NB4 (cell line): ENCODE measurements around the gene PAEP.

ENCODE experiments used
- MYC ChIP-seq: IDR thresholded peaks from 2 replicates; pipeline ENCODE4 v1.6.1; 2011; ENCODE audit warnings: low read depth, low read length
- POLR2A ChIP-seq: IDR thresholded peaks from 2 replicates; pipeline ENCODE4 v1.6.1; 2011; ENCODE audit warnings: mild to moderate bottlenecking; ENCODE audit not compliant: insufficient read length; ENCODE audit errors: extremely low read depth
- TF ChIP-seq, protein P1 (sequence below): IDR thresholded peaks from one replicate; pipeline ENCODE4 v1.5.1; 2012; ENCODE audit warnings: low read depth, low read length
- TF ChIP-seq, protein P2 (sequence below): IDR thresholded peaks from 2 replicates; pipeline ENCODE4 v1.6.1; 2011; ENCODE audit warnings: low read depth, low read length

DNA sequence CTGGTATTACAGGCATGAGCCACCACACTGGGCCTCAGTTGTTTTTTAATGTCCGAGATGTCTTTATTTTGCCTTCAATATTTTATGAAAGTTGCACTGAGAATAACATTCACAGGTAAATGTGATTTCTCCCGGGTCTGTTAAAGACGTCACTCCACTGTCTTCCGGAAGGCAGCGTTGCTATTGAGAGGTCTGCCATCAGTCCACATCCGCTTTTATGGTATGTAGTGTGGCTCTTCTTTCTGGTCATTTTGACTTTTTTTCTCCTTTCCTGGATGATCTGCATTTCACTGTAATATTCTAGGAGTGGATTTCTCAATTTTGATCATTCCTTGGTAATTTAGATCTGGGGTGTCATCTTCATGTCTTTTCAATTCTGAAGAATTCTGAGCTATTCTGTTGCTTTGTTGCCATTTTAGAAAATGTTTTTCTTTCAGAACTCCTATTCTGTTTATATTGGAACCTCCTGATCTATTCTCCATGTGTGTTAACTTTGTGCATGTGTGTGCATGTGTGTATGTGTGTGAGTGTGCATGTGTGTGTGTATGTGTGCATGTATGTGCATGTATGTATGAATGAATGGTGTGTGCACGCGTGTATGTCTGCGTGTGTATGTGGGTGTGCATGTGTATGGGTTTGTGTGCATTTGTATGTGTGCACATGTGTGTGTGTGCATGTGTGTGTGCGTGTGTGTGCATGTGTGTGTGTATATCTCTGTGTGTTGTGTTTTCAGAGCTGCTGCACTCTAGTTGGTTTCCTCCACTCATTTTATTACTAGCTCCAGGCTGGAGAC is 42.2 kb upstream of the PAEP start:
- TF ChIP-seq POLR2A (no peak), MYC (no peak)
- TF ChIP-seq, protein P1, sequence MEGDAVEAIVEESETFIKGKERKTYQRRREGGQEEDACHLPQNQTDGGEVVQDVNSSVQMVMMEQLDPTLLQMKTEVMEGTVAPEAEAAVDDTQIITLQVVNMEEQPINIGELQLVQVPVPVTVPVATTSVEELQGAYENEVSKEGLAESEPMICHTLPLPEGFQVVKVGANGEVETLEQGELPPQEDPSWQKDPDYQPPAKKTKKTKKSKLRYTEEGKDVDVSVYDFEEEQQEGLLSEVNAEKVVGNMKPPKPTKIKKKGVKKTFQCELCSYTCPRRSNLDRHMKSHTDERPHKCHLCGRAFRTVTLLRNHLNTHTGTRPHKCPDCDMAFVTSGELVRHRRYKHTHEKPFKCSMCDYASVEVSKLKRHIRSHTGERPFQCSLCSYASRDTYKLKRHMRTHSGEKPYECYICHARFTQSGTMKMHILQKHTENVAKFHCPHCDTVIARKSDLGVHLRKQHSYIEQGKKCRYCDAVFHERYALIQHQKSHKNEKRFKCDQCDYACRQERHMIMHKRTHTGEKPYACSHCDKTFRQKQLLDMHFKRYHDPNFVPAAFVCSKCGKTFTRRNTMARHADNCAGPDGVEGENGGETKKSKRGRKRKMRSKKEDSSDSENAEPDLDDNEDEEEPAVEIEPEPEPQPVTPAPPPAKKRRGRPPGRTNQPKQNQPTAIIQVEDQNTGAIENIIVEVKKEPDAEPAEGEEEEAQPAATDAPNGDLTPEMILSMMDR = no peak
- TF ChIP-seq, protein P2, sequence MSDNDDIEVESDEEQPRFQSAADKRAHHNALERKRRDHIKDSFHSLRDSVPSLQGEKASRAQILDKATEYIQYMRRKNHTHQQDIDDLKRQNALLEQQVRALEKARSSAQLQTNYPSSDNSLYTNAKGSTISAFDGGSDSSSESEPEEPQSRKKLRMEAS = no peak
